GM21515 (cell line): ENCODE measurements around the gene TLX2.

ENCODE experiments used
- ATAC-seq: cut with Tn5 transposase; IDR thresholded peaks from one replicate; pipeline ENCODE4 v1.9.1; 2021; ENCODE audit not compliant: unreplicated experiment

TLX2 gene

GRCh38 chr2:74511104-74511989 is 2.9 kb upstream of the TLX2 start:
- ATAC-seq, result no peak

DNA sequence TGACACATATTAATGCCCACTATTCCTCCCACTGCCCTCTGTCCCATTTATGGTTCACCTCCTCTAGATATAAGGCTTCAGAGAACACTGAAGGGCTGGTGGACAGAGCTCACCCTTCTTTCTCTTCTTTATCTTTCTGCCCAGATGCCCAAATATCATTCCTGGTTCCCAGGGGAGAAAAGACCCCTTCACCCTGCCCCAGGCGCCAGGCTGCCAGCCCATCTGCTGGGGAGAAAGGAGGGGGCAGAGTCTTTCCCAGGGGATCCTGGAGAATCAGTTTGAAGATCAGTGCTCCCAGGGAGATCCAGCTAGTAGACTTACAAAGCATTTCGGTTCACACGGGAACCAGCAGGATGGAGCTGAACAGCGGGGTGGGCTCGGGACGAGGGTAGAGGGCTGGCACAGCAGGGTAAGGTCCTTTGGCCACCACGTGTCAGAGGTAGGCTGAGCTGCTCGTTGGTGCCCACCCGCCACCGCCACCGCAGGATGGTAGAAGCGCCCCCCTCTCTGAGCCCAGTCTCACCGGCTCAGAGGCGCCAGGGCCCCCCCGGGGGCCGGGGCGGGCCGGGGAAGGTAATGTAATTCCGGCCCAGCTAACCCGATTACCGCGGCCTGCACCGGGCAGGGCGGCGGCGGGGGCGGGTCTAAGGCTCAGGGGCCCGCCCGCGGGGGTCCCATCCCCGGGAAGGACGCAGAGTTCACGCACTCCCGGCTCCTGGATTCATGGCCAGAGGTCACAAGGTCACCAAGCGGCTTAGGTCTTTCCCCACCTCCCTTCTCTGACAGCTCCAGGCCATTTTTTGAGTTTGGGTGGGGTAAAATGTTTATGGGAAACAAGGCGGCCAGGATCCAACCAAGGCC is 1.3 kb upstream of the TLX2 start:
- no peak for ATAC-seq

- no peak for ATAC-seq
Observed at GRCh38 chr2:74513605-74514367, 464 bp upstream of the TLX2 start.

DNA sequence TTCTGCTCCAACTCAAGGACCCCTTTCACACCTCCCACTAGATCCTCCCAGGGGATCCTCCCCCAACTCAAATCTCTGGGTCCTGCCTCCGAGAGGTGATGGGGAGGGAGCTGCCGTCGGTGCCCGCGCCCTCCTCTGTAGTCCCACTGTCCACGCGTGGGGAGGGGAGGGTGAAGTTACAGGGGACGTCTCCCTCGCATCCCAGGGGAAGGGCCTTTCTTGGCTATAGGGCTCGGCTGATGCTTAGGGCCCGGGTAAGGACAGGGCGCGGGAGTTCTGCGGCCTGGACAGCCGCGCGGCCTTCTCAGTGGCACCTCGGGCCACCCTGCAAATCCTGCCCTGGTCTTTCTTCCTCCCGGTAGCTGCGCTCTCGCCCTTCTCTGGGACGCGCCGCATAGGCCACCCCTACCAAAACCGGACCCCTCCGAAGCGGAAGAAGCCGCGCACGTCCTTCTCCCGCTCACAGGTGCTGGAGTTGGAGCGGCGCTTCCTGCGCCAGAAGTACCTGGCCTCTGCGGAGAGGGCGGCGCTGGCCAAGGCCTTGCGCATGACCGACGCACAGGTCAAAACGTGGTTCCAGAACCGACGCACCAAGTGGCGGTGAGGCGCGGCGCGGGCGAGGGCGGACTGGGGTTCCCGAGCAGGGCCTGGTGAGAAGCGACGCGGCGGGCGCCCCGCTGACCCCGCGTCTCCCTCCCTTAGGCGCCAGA is 1.2 kb downstream of the TLX2 start:
- ATAC-seq, result no peak

DNA sequence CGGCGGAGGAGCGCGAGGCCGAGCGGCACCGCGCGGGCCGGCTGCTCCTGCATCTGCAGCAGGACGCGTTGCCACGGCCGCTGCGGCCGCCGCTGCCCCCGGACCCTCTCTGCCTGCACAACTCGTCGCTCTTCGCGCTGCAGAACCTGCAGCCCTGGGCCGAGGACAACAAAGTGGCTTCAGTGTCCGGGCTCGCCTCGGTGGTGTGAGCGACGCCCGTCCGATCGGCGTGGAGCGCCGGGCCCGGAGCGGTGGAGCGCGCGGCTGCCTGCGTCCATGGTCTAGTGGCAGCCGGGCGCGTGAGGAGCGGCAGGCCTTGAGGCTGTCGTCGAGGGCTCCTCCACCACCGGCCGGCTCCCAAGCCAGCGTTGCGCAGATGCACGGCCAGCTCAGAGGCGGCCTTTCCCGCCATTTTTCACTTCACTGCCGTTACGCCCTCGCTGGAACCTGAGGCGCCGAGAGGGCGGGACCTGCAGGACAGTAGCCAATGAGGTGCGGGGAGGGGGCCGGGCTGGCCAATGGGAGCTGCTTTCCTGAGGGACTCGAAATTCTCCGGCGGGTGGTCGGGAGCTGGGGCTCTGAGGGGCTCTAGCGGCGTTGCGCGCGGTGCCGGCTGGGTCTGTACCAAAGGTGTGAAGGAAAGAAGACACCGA is 1.9 kb downstream of the TLX2 start:
- no peak for ATAC-seq

GRCh38 chr2:74516650-74517049 is 2.4 kb downstream of the TLX2 start:
- ATAC-seq, result no peak

DNA sequence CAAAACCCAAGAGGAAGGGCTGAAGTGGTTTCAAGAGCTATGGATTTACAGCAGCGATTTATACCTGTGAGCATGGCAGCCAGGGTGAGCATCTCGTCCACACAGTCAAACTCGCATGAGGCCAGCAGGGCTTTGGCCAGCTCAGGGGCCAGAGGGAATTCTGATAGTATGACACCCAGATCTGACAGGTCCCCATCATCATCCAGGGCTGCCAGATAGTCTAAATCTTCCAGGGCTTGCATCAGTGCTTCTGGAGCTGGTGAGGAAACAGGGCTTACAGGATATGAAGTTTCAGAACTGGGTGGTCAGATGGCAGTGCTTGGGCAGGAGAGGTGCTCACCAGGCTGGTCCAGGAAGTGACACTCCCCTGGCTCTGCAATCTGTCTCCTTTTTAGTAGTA is 8.3 kb downstream of the TLX2 start:
- ATAC-seq, result no peak

- no peak for ATAC-seq
Observed at GRCh38 chr2:74524005-74524404, 9.8 kb downstream of the TLX2 start.

DNA sequence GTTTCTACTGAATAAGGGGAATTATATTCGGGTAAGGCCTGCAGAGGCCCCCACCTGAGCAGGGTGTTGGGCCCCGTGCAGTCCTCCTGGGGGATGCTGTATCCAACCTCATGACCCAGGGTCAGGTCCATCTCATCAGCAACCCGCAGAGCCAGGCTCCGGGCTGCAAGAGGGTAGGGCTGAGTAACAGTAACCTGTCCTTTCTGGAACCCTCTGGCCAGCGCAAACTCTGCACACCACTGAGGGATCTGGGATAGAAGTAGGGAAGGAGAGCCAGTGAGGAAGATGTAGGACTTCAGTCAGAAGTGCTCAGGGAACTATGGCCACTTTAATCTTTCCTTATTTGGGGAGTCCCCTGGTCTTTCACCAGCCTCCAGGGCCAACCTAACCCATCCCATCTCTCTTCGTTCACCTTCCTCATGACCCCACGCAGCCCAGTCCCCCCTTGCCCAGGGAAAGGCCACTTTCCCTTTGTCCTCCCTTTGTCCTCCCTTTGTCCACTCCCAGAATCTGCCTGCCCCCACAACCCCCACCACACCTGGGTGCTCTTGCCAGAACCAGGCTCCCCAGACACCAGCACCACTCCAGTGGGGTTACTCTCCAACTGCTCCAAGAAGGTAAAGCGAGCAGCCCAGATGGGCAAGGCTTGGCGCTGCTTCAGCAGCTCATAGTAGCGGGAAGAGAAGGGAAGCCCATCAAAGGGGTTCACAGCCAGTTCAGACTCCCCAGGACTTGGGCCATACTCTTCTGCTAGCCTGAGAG is 10.9 kb downstream of the TLX2 start:
- ATAC-seq, result no peak

- no peak for ATAC-seq
Observed at GRCh38 chr2:74525717-74526648, 11.7 kb downstream of the TLX2 start, which contains the start of gene DQX1. TSS of gene DQX1 (minus strand) at chr2:74526231. CDS start at chr2:74525729, 502 bp downstream.

DNA sequence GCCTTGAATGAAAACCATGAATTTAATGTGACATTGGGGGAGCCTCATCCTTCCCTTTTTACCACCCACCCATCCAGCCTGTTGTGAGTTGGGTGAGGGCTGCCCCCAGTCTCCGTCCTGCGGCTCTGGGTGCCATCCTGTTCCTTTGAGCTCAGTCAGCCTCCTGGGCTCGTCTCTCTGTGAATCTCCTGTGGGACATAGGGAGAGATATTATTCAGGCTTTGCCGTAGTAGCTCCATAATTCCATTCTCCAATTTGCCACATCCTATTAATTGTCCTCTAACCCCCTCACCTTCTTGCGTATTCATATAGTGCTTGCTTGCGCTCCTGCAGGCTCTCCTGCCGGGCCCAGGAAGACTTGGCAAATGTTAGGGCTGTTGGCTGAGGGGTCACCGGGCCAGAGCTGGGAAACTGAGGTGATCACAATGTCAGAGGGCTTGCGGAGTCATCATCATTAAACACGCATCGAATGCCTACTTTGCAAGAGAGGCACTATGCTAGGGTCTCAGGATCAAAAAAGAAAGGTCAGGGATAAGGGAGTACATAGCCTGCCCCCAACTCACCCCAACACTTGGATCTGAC is 12.5 kb downstream of the TLX2 start:
- no peak for ATAC-seq

DNA sequence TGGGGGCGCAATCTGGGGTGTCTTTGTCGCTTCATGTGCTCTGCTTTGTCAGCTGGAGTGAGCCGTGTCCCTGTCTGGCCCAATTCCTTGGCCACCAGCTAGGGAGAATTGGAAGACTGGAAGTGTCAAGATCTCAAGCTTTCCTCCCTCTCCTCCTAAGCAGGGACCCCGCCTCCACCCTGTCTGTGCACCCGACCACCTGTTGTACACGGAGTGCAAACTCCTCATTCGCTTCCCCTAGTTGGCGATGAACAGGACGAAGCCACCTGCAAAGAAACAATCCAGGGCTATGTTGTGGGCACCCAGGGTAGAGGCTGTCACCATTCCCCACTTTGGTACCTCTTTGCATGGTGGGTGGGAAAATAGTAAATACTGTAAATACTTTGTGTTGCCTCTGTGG is 13.5 kb downstream of the TLX2 start:
- ATAC-seq, result no peak

- peak; percentile 9 for ATAC-seq
Observed at GRCh38 chr2:74528600-74529356, 14.5 kb downstream of the TLX2 start.

DNA sequence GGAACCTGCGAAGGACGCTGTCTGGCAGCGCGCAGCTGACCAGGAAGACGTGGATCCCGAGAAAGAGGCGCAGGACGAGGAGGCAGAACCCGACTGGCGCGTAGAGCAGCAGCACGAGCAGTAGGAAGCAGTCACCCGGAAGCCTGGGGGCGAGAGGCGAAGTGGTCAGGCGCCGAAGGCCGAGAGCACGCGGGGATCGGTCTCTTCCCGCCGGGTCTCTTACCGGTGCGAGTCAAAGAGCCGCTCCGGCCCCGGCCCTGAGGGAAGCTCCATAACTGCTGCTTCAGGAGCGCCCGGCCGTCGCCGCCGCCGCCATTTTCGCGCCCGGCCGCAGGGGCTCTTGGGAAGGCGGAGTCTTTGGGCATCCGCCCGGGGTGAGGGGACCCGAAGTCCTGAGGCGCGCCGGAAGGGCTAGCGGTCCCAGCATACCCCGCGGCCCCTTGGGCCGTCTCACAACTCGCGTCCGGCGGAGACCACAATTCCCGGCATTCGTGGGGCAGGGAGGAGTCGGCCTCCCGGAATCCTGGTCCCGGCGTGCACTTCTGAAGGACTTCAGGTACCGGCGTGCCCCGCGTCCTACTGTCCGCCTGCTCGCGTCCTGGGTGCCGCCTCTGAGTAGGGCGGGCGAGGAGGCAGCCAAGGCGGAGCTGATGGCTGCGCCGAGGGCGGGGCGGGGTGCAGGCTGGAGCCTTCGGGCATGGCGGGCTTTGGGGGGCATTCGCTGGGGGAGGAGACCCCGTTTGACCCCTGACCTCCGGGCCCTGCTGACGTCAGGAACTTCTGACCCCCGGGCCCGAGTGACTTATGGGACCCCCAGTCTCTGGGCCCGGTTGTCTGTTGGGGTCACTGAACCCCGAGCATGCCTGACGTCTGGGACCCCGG is 15.3 kb downstream of the TLX2 start, which contains the start of the genes AUP1 and HTRA2:
AUP1 (minus strand) TSS at position 350 of the 882 bp plus-strand sequence; CDS start at position 273, 77 bp downstream.
HTRA2 (plus strand) TSS at position 577 of the 882 bp plus-strand sequence; CDS start at position 651, 74 bp downstream.
- ATAC-seq, result peak; percentile 76

DNA sequence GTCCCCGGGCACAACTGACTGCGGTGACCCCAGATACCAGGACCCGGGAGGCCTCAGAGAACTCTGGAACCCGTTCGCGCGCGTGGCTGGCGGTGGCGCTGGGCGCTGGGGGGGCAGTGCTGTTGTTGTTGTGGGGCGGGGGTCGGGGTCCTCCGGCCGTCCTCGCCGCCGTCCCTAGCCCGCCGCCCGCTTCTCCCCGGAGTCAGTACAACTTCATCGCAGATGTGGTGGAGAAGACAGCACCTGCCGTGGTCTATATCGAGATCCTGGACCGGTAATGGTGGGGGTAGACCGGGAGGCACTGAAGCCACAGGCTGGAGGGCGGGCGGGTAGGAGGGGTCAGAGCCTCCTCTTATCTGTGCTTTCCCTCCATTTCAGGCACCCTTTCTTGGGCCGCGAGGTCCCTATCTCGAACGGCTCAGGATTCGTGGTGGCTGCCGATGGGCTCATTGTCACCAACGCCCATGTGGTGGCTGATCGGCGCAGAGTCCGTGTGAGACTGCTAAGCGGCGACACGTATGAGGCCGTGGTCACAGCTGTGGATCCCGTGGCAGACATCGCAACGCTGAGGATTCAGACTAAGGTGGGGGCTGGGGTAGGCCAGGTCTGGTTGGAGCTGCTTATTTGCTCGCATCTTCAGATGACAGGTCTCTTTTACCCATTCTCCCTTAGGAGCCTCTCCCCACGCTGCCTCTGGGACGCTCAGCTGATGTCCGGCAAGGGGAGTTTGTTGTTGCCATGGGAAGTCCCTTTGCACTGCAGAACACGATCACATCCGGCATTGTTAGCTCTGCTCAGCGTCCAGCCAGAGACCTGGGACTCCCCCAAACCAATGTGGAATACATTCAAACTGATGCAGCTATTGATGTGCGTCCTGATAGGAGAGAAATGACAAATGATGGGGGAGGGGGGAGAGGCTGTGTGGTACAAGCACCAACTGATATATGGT is 16.3 kb downstream of the TLX2 start:
- ATAC-seq, result peak; percentile 28
